ENCODE results near the gene NXT1. TPM values are rescaled to one million over a fixed set of nuclear protein-coding genes. Genes with fewer than 3 reads are reported as not detected.

Gene NXT1
- polyA plus RNA-seq, 4 donors: 4.9 to 22.2 (median 13.7) TPM

DNA sequence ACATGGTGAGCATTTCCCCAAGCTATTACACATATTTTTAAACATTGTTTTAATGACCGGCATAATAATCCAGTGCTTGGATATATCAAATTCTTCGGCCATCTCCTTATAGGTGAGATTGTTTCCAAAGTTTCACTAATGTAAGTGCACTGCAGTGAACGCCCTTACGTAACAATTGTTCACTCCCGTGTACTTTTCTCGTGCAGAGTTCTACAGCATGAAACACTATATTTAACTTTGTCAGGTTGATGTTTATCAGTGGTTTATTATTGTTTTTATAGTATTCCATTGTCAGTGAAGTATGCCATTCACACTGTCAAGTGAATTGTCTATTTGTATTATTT lies 7.9 kb downstream of the NXT1 start:
- Histone ChIP-seq H3K4me3 (ENCODE audit: low read depth in 1 of 3, low read length in 3 of 3) (peak overlapping the region in 1 of 3 donors; percentile 9), H3K27me3 (ENCODE audit: control insufficient read depth in 3 of 3, insufficient read depth in 3 of 3, low read length in 3 of 3) (no peaks in the 10 kb centered on the region), H3K4me1 (ENCODE audit: control insufficient read depth in 3 of 3, insufficient read depth in 2 of 3, low read depth in 1 of 3, low read length in 2 of 3) (peaks cover 4 to 35% (median 5%) of the 10 kb centered on the region in 3 donors), H3K9me3 (ENCODE audit: control insufficient read depth in 2 of 2, insufficient read depth in 1 of 2, low read depth in 1 of 2, low read length in 1 of 2) (no peaks in the 10 kb centered on the region), H3K27ac (ENCODE audit: low read depth in 1 of 3, low read length in 2 of 3) (peak overlapping the region in 2 of 3 donors; percentile 84 to 99), H3K36me3 (ENCODE audit: control insufficient read depth in 3 of 3, insufficient read depth in 2 of 3, low read depth in 1 of 3, low read length in 3 of 3) (peaks cover 0 to 13% (median 0%) of the 10 kb centered on the region in 3 donors)
- FAIRE-seq: no peak
- no peak for DNase-seq
- WGBS, 3 donors: 6 to 29% (median 16%) methylated on average over 6 of the region's 6 CpGs

GRCh38 chr20:23358923-23359593 lies 8.5 kb downstream of the NXT1 start:
- no peak for FAIRE-seq
- Histone ChIP-seq H3K27ac (ENCODE audit: low read depth in 1 of 3, low read length in 2 of 3) (peak overlapping the region; percentile 37 to 99 (median 84)), H3K4me1 (ENCODE audit: control insufficient read depth in 3 of 3, insufficient read depth in 2 of 3, low read depth in 1 of 3, low read length in 2 of 3) (peaks cover 4 to 35% (median 6%) of the 10 kb centered on the region in 3 donors), H3K27me3 (ENCODE audit: control insufficient read depth in 3 of 3, insufficient read depth in 3 of 3, low read length in 3 of 3) (no peaks in the 10 kb centered on the region), H3K36me3 (ENCODE audit: control insufficient read depth in 3 of 3, insufficient read depth in 2 of 3, low read depth in 1 of 3, low read length in 3 of 3) (peaks cover 0 to 9% (median 0%) of the 10 kb centered on the region in 3 donors), H3K4me3 (ENCODE audit: low read depth in 1 of 3, low read length in 3 of 3) (no peak overlapping the region), H3K9me3 (ENCODE audit: control insufficient read depth in 2 of 2, insufficient read depth in 1 of 2, low read depth in 1 of 2, low read length in 1 of 2) (no peaks in the 10 kb centered on the region)
- DNase-seq: peak; percentile 6 to 58
- 16 to 49% (median 32%) methylated on average over 7 of the region's 7 CpGs for WGBS, 3 donors

GRCh38 chr20:23360531-23360930 lies 9.9 kb downstream of the NXT1 start:
- H3K4me1 ChIP-seq (ENCODE audit: control insufficient read depth in 3 of 3, insufficient read depth in 2 of 3, low read depth in 1 of 3, low read length in 2 of 3): peaks cover 4 to 35% (median 6%) of the 10 kb centered on the region in 3 donors
- H3K9me3 ChIP-seq (ENCODE audit: control insufficient read depth in 2 of 2, insufficient read depth in 1 of 2, low read depth in 1 of 2, low read length in 1 of 2): no peaks in the 10 kb centered on the region
- DNase-seq (peak in 1 of 2 donors; percentile 12), FAIRE-seq (no peak)
- H3K4me3 ChIP-seq (ENCODE audit: low read depth in 1 of 3, low read length in 3 of 3): no peak overlapping the region
- WGBS, 3 donors: 54 to 76% (median 65%) methylated on average over 1 of the region's 1 CpG
- no peaks in the 10 kb centered on the region for H3K27me3 ChIP-seq (ENCODE audit: control insufficient read depth in 3 of 3, insufficient read depth in 3 of 3, low read length in 3 of 3)
- H3K36me3 ChIP-seq (ENCODE audit: control insufficient read depth in 3 of 3, insufficient read depth in 2 of 3, low read depth in 1 of 3, low read length in 3 of 3): peaks cover 0 to 13% (median 0%) of the 10 kb centered on the region in 3 donors
- H3K27ac ChIP-seq (ENCODE audit: low read depth in 1 of 3, low read length in 2 of 3): peak overlapping the region in 2 of 3 donors; percentile 27 to 100

- no peak for FAIRE-seq
- peak in 1 of 2 donors; percentile 46 for DNase-seq
- Histone ChIP-seq H3K4me3 (ENCODE audit: low read depth in 1 of 3, low read length in 3 of 3) (peak overlapping the region; percentile 49 to 93 (median 82)), H3K9me3 (ENCODE audit: control insufficient read depth in 2 of 2, insufficient read depth in 1 of 2, low read depth in 1 of 2, low read length in 1 of 2) (no peaks in the 10 kb centered on the region), H3K36me3 (ENCODE audit: control insufficient read depth in 3 of 3, insufficient read depth in 2 of 3, low read depth in 1 of 3, low read length in 3 of 3) (peaks cover 0 to 17% (median 0%) of the 10 kb centered on the region in 3 donors), H3K4me1 (ENCODE audit: control insufficient read depth in 3 of 3, insufficient read depth in 2 of 3, low read depth in 1 of 3, low read length in 2 of 3) (peaks cover 4 to 35% (median 6%) of the 10 kb centered on the region in 3 donors), H3K27me3 (ENCODE audit: control insufficient read depth in 3 of 3, insufficient read depth in 3 of 3, low read length in 3 of 3) (no peaks in the 10 kb centered on the region), H3K27ac (ENCODE audit: low read depth in 1 of 3, low read length in 2 of 3) (peak overlapping the region; percentile 99 to 100 (median 100))
- WGBS, 3 donors: 5 to 7% (median 5%) methylated on average over 8 of the region's 8 CpGs
Observed at GRCh38 chr20:23361119-23361475, 10.5 kb downstream of the NXT1 start.

GRCh38 chr20:23361476-23362391 lies 11.1 kb downstream of the NXT1 start, which contains the start of gene GZF1:
Gene GZF1 (plus strand): TSS chr20:23362182. CDS start chr20:23364384, 2,202 bp downstream.
- Histone ChIP-seq H3K4me1 (ENCODE audit: control insufficient read depth in 3 of 3, insufficient read depth in 2 of 3, low read depth in 1 of 3, low read length in 2 of 3) (peaks cover 4 to 35% (median 6%) of the 10 kb centered on the region in 3 donors), H3K27me3 (ENCODE audit: control insufficient read depth in 3 of 3, insufficient read depth in 3 of 3, low read length in 3 of 3) (no peaks in the 10 kb centered on the region), H3K27ac (ENCODE audit: low read depth in 1 of 3, low read length in 2 of 3) (peak within 1 kb of the TSS; percentile 99 to 100 (median 100)), H3K9me3 (ENCODE audit: control insufficient read depth in 2 of 2, insufficient read depth in 1 of 2, low read depth in 1 of 2, low read length in 1 of 2) (no peaks in the 10 kb centered on the region), H3K4me3 (ENCODE audit: low read depth in 1 of 3, low read length in 3 of 3) (peak within 1 kb of the TSS; percentile 82 to 93 (median 91)), H3K36me3 (ENCODE audit: control insufficient read depth in 3 of 3, insufficient read depth in 2 of 3, low read depth in 1 of 3, low read length in 3 of 3) (peaks cover 0 to 17% (median 0%) of the 10 kb centered on the region in 3 donors)
- FAIRE-seq (no peak), DNase-seq (peak; percentile 97 to 100)
- WGBS, 3 donors: 0 to 1% (median 0%) methylated on average over 95 to 114 of the region's 114 CpGs

DNA sequence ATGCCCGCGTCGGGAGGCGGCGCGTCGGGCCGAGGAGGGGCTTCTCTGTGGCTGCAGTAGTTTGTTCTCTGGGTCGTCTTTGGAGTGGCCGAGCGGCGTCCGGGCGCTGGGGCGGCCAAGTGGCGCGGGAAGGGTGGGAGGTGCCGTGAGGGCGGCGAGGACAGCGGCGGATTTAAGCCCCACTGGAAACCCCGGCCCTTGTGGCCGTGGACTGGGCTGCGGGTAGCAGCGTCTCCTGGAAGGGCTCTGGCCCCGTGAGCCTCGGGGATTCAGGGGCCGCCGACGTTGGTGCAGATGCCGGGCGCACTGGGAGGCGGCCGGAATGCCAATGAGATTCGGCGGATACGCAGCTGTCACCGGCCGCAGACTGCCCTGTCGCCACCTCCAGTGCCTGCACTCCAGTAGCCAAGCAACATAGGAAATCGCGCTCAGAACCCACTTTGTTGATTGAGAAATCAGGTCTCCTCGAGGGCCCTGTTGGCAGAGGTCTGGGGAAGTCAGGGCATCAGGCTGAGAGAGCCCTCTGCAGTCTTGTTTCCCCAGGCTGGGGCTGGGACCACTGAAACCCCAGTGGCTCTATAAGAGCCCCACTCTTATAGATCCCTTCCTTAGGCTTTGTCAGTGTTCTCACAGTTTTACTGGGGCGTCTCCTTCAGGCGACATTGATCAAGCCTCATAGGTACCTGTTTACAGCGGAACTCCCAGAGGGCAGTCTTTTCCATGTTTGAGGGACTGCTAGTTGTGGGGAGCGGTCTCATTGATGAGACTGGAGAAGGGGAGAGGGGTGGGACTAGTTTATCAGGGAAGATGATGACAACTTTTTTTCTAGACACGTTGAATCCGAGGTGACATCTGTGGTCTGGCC lies 12.0 kb downstream of the NXT1 start:
- 3 to 4% (median 4%) methylated on average over 40 to 50 of the region's 50 CpGs for WGBS, 3 donors
- DNase-seq (peak in 1 of 2 donors; percentile 34), FAIRE-seq (no peak)
- H3K4me1 ChIP-seq (ENCODE audit: control insufficient read depth in 3 of 3, insufficient read depth in 2 of 3, low read depth in 1 of 3, low read length in 2 of 3): peaks cover 4 to 31% (median 6%) of the 10 kb centered on the region in 3 donors
- no peaks in the 10 kb centered on the region for H3K27me3 ChIP-seq (ENCODE audit: control insufficient read depth in 3 of 3, insufficient read depth in 3 of 3, low read length in 3 of 3)
- H3K36me3 ChIP-seq (ENCODE audit: control insufficient read depth in 3 of 3, insufficient read depth in 2 of 3, low read depth in 1 of 3, low read length in 3 of 3): peaks cover 0 to 17% (median 0%) of the 10 kb centered on the region in 3 donors
- H3K4me3 ChIP-seq (ENCODE audit: low read depth in 1 of 3, low read length in 3 of 3): peak overlapping the region; percentile 71 to 91 (median 84)
- no peaks in the 10 kb centered on the region for H3K9me3 ChIP-seq (ENCODE audit: control insufficient read depth in 2 of 2, insufficient read depth in 1 of 2, low read depth in 1 of 2, low read length in 1 of 2)
- H3K27ac ChIP-seq (ENCODE audit: low read depth in 1 of 3, low read length in 2 of 3): peak overlapping the region; percentile 12 to 99 (median 90)

GRCh38 chr20:23363257-23363649 lies 12.7 kb downstream of the NXT1 start:
- DNase-seq (no peak), FAIRE-seq (no peak)
- H3K9me3 ChIP-seq (ENCODE audit: control insufficient read depth in 2 of 2, insufficient read depth in 1 of 2, low read depth in 1 of 2, low read length in 1 of 2): no peaks in the 10 kb centered on the region
- no peaks in the 10 kb centered on the region for H3K27me3 ChIP-seq (ENCODE audit: control insufficient read depth in 3 of 3, insufficient read depth in 3 of 3, low read length in 3 of 3)
- H3K36me3 ChIP-seq (ENCODE audit: control insufficient read depth in 3 of 3, insufficient read depth in 2 of 3, low read depth in 1 of 3, low read length in 3 of 3): peaks cover 0 to 17% (median 0%) of the 10 kb centered on the region in 3 donors
- peaks cover 4 to 31% (median 6%) of the 10 kb centered on the region in 3 donors for H3K4me1 ChIP-seq (ENCODE audit: control insufficient read depth in 3 of 3, insufficient read depth in 2 of 3, low read depth in 1 of 3, low read length in 2 of 3)
- H3K4me3 ChIP-seq (ENCODE audit: low read depth in 1 of 3, low read length in 3 of 3): peak overlapping the region in 1 of 3 donors; percentile 84
- WGBS, 3 donors: 71 to 78% (median 74%) methylated on average over 4 of the region's 4 CpGs
- peak overlapping the region in 1 of 3 donors; percentile 99 for H3K27ac ChIP-seq (ENCODE audit: low read depth in 1 of 3, low read length in 2 of 3)
